K562 (cell line): Measurements from ENCODE around the gene FARSA. TPM values are rescaled to one million over a fixed set of nuclear protein-coding genes. Genes with fewer than 3 reads are reported as not detected.
A peak's percentile ranks its signal among the peaks of the same experiment; 100 is the strongest.

Experiments
- ATF6 ChIP-seq: sonication (generic); formaldehyde crosslinking; IDR thresholded peaks from 2 replicates; pipeline ENCODE4 v1.4.0; 2020; ENCODE audit warnings: mild to moderate bottlenecking, missing genetic modification reagents
- CBX8 ChIP-seq: fragments of 200-600 bp; sonication (generic); IDR thresholded peaks from 2 replicates; pipeline ENCODE4 v1.6.1; 2012; ENCODE audit warnings: borderline replicate concordance, mixed run types, low read depth, mild to moderate bottlenecking, moderate library complexity, mixed read lengths, low read length, control low read depth, inconsistent platforms; ENCODE audit not compliant: poor library complexity, severe bottlenecking; ENCODE audit errors: extremely low read depth
- CCNT2 ChIP-seq: IDR thresholded peaks from 2 replicates; pipeline ENCODE4 v1.6.1; 2011; ENCODE audit warnings: borderline replicate concordance, low read depth, mild to moderate bottlenecking, moderate library complexity, mixed read lengths, low read length; ENCODE audit not compliant: insufficient read length; ENCODE audit errors: extremely low read depth
- CEBPZ ChIP-seq: fragments of 150-350 bp; IDR thresholded peaks from 2 replicates; pipeline ENCODE4 v1.6.1; 2014; ENCODE audit warnings: low read depth, mild to moderate bottlenecking, low read length, borderline replicate concordance
- COPS2 ChIP-seq: fragments of 450-650 bp; conservative IDR thresholded peaks from 2 replicates; pipeline ENCODE4 v1.6.1; 2016; ENCODE audit warnings: mild to moderate bottlenecking, moderate library complexity
- DDX20 ChIP-seq: fragments of 450-650 bp; IDR thresholded peaks from 2 replicates; pipeline ENCODE4 v1.6.1; 2016; ENCODE audit warnings: missing genetic modification characterization, low read depth, mild to moderate bottlenecking, missing compliant biosample characterization, moderate library complexity
- PATZ1 ChIP-seq: fragments of 250-450 bp; sonication (Bioruptor Pico); IDR thresholded peaks from 2 replicates; pipeline ENCODE4 v1.5.0; 2020; ENCODE audit warnings: mild to moderate bottlenecking, borderline replicate concordance
- SIN3A ChIP-seq, 2 experiments: fragments of 150-350 bp in 1 of 2; IDR thresholded peaks; 2 replicates each; pipeline ENCODE4 v1.6.1; 2011 to 2016; ENCODE audit warnings: borderline replicate concordance in 2 of 2, low read depth in 2 of 2, low read length in 2 of 2, mild to moderate bottlenecking in 2 of 2, moderate library complexity in 2 of 2; ENCODE audit not compliant: control insufficient read depth in 1 of 2
- TAF7 ChIP-seq: fragments of 450-650 bp; IDR thresholded peaks from 2 replicates; pipeline ENCODE4 v1.6.1; 2016; ENCODE audit warnings: missing genetic modification characterization, missing compliant biosample characterization
- TCF15 ChIP-seq: fragments of 250-450 bp; sonication (Bioruptor Pico); IDR thresholded peaks from 2 replicates; pipeline ENCODE4 v1.8.0; 2022; ENCODE audit warnings: moderate library complexity, mild to moderate bottlenecking, inconsistent platforms
- ZNF212 ChIP-seq: fragments of 450-650 bp; formaldehyde crosslinking; IDR thresholded peaks from 2 replicates; pipeline ENCODE4 v1.4.0; 2020; ENCODE audit warnings: mild to moderate bottlenecking
- ZNF280A ChIP-seq: fragments of 450-650 bp; IDR thresholded peaks from 2 replicates; pipeline ENCODE4 v1.6.1; 2018; ENCODE audit warnings: mild to moderate bottlenecking, low read depth; ENCODE audit not compliant: partially characterized antibody
- ZNF766 ChIP-seq: fragments of 200-800 bp; sonication (Bioruptor generic); conservative IDR thresholded peaks from 2 replicates; pipeline ENCODE4 v1.6.1; 2016; ENCODE audit warnings: missing genetic modification characterization, missing compliant biosample characterization
- polyA plus RNA-seq, 8 experiments: library from polyadenylated mRNA; depleted of rRNA in 4 of 8; stranded (reverse) in 5 of 8; unstranded in 3 of 8; fragments of >200 nt; fragmentation: Nextera tagmentation in 2 of 8; fragmentation: Illumina TruSeq in 1 of 8; extraction: Ambion mirVana in 2 of 8; extraction: Trizol in 1 of 8; gene quantifications; 2 replicates each; pipeline versions ENCODE4 v1.2.1 to v1.2.3, GENCODE V29; 2011 to 2014; ENCODE audit warnings: inconsistent platforms in 1 of 8, missing spikeins in 1 of 8
- total RNA-seq, 7 experiments: library from RNA; depleted of rRNA in 6 of 7; stranded (reverse); fragments of >200 nt in 6 of 7; fragmentation: Illumina TruSeq in 2 of 7; extraction: Trizol in 2 of 7; gene quantifications; 2 replicates each; pipeline versions ENCODE4 v1.2.1 to v1.2.3, GENCODE V29; 2011 to 2021; ENCODE audit warnings: low replicate concordance in 1 of 7

FARSA gene
- total and polyA plus RNA-seq, 9 of the 15 experiments (the other 6 are each of a cell fraction or from before 2014, with no cell fraction given) = 25.2 to 237 (median 89.6) TPM

- TF ChIP-seq CBX8 (no peak), TCF15 (no peak), TAF7 (tag) (peak; percentile 84), ZNF766 (CRISPR knock-in tag) (peak; percentile 80; the same call in 1 of the 2 replicates), CCNT2 (peak; percentile 74), COPS2 (no peak), DDX20 (tag) (no peak), CEBPZ (no peak), ZNF212 (CRISPR knock-in tag) (no peak), ZNF280A (no peak), SIN3A (IDR thresholded peaks at IDR 0.05; ENCODE audit: borderline replicate concordance in 2 of 2, control insufficient read depth in 1 of 2, low read depth in 2 of 2, low read length in 2 of 2) (peak; percentile 94 to 96), ATF6 (0 out of 2 replicates have a peak, but pooled peaks have one; percentile 22), PATZ1 (CRISPR knock-in tag) (no peak)
Observed at GRCh38 chr19:12937927-12938778, 4.6 kb upstream of the FARSA start, which contains the start of gene CALR (continued).
